Lower leg skin (tissue), 3 donors: Measurements from ENCODE around the gene GPI.

Experiments
- CTCF ChIP-seq, 3 donors: fragments of 450-650 bp; IDR thresholded peaks; one replicate each; pipeline ENCODE4 v1.5.1; 2016; ENCODE audit warnings: antibody characterized with exemption in 3 of 3, mild to moderate bottlenecking in 3 of 3, moderate library complexity in 2 of 3
- POLR2A ChIP-seq, 2 donors: fragments of 450-650 bp; IDR thresholded peaks; one replicate each; pipeline ENCODE4 v1.6.1; 2016 to 2017; ENCODE audit warnings: antibody characterized with exemption in 2 of 2, mild to moderate bottlenecking in 1 of 2, moderate library complexity in 1 of 2

- TF ChIP-seq POLR2A (IDR thresholded peaks at IDR 0.05) (no peak), CTCF (IDR thresholded peaks at IDR 0.05) (no peak)
Observed at GRCh38 chr19:34426096-34426661, 61.2 kb downstream of the GPI start.
